Mucosa of descending colon (tissue), 3 donors: ENCODE measurements around the gene SNX5. TPM values are rescaled to one million over a fixed set of nuclear protein-coding genes. Genes with fewer than 3 reads are reported as not detected.
A peak's percentile ranks its signal among the peaks of the same experiment; 100 is the strongest.

Experiments
- ATAC-seq: fragments of 200-7000 bp; cut with Tn5 transposase; one replicate; pipeline ENCODE4 v1.9.1; 2020; ENCODE audit warnings: mild to moderate bottlenecking, moderate library complexity
- DNase-seq, 3 donors: peaks; one replicate each; pipeline ENCODE4 v3.0.0-alpha.2; 2020
- H3K36me3 ChIP-seq: fragments of 200-600 bp; one replicate; pipeline ENCODE4 v1.8.0; 2021; ENCODE audit warnings: low read depth, mild to moderate bottlenecking
- H3K4me1 ChIP-seq: fragments of 200-600 bp; one replicate; pipeline ENCODE4 v1.8.0; 2021; ENCODE audit warnings: low read depth, mild to moderate bottlenecking
- H3K4me3 ChIP-seq: fragments of 200-600 bp; one replicate; pipeline ENCODE4 v1.8.0; 2021; ENCODE audit warnings: mild to moderate bottlenecking
- H3K9me3 ChIP-seq: fragments of 200-600 bp; one replicate; pipeline ENCODE4 v1.8.0; 2021; ENCODE audit warnings: mild to moderate bottlenecking
- CTCF ChIP-seq: fragments of 200-600 bp; IDR thresholded peaks from one replicate; pipeline ENCODE4 v1.8.0; 2022; ENCODE audit warnings: antibody characterized with exemption, mild to moderate bottlenecking
- intact Hi-C, 2 donors: fragments of 100-400 bp; cut with DNase I in 1 of 2; cut with micrococcal nuclease in 1 of 2; formaldehyde crosslinking; loops; one replicate each; pipeline versions ENCODE4 v1.11.0 to v1.11.1; 2022; cut with DNase I, micrococcal nuclease
- total RNA-seq, 3 donors: library from RNA; stranded (reverse); fragmentation: NEBNext Ultra II Directional in 2 of 3; extraction: Animal tissue kit (Norgen Biotek cat#: 25700) in 2 of 3; gene quantifications; one replicate each; pipeline versions ENCODE4 v1.2.1 to v1.2.4, GENCODE V29; 2021 to 2023
- donor health status: DM: no; HTN: no; CAD: no; lungs with moderate emphysema.
- donor health status: DM: no; HTN: no; CAD: no.
- donor health status: DM: no; HTN: yes; CAD: no.

Gene SNX5
- total RNA-seq, 3 donors from 2014 or later, result 70.3 to 117 (median 105) TPM

DNA sequence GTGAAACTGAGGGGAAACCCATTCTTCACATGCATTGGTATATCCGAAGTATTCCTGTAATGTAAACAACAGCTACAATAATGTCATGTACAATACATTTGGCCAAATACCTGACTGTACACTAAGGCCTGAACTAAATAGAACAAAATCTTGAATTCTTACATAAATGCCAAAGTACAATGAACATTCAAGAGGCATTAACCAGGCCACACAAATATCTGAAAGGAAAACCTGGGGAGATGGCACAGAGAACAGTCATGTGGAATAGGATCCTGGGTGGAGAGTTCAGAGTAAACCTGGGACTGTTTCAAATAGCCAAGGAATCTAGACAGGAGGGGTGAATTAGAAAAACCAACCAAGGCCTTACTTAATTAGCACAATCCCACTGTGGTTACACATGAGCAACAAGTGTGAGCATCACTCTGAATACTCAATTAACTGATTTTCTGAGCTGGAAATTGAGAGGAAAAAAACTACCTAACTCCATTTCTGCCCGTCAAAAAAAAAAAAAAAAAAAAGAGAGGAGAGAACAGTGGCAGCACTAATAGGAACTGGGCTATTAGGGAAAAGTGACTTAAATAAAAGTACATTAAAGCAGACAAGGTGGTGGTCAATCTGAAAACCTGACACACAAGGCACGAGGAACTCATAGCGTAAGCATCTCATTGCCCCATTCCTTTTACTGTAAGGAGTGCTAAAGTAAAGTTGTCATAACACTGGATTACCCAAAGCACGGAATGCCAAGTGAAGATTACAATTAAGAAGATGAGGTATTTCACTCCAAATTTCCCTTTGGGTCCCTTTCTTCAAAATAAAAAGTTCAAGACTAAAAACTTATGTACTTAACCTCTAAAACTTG lies 10.9 kb downstream of the SNX5 start:
- Histone ChIP-seq H3K9me3 (no peaks in the 10 kb centered on the region), H3K4me1 (peaks cover 60% of the 10 kb centered on the region), H3K36me3 (no peaks in the 10 kb centered on the region), H3K4me3 (no peak overlapping the region)
- ATAC-seq (peak; percentile 29), DNase-seq (no peak)
- no peak for TF ChIP-seq CTCF
- intact Hi-C loops, result no loop called here

- no peaks in the 10 kb centered on the region for H3K9me3 ChIP-seq
- intact Hi-C loops, result no loop called here
- TF ChIP-seq CTCF, result no peak
- H3K4me1 ChIP-seq, result peaks cover 50% of the 10 kb centered on the region
- DNase-seq, result no peak
- no peak overlapping the region for H3K4me3 ChIP-seq
- ATAC-seq, result no peak
- peaks cover 10% of the 10 kb centered on the region for H3K36me3 ChIP-seq
These were observed 12.4 kb downstream of the SNX5 start for GRCh38 chr20:17956099-17956685.

DNA sequence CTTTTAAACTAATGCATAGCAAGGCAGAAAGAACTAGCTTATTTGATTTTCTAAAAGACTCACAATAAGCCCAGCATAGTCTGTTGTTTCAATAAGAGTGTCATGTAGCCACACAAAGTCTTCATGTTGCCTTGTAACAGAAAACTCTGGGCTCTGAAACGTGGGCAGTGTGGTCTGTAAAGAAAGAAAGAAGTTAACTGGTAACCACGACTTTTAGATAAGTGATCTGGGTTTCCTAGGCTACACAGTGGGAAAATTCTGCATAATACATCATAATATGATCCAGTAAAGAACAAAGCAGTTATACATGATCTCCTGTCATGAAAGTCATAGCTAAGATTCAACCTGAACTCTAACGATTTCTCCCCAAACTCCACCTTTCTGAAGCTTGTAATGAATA lies 13.3 kb downstream of the SNX5 start:
- no peak overlapping the region for H3K4me3 ChIP-seq

GRCh38 chr20:17953935-17954334 lies 14.7 kb downstream of the SNX5 start:
- intact Hi-C loops, result no loop called here
- peaks cover 15% of the 10 kb centered on the region for H3K36me3 ChIP-seq
- no peak for DNase-seq

More for the DNA sequence above, 13.3 kb downstream of the SNX5 start:
- H3K4me1 ChIP-seq, result peaks cover 41% of the 10 kb centered on the region
- no peak for TF ChIP-seq CTCF
- peaks cover 15% of the 10 kb centered on the region for H3K36me3 ChIP-seq
- intact Hi-C loops, result no loop called here
- no peak for ATAC-seq
- no peaks in the 10 kb centered on the region for H3K9me3 ChIP-seq
- DNase-seq, result no peak

More at GRCh38 chr20:17953935-17954334, 14.7 kb downstream of the SNX5 start:
- no peak for TF ChIP-seq CTCF
- H3K9me3 ChIP-seq, result no peaks in the 10 kb centered on the region
- H3K4me3 ChIP-seq, result no peak overlapping the region
- no peak for ATAC-seq
- H3K4me1 ChIP-seq, result peaks cover 28% of the 10 kb centered on the region
